ENCODE data around the gene NFIX. TPM values are rescaled to one million over a fixed set of nuclear protein-coding genes. Genes with fewer than 3 reads are reported as not detected.

Gene NFIX
- total RNA-seq, 1 donor from 2014 or later = 6.7 TPM

- H3K36me3 ChIP-seq (ENCODE audit: control insufficient read depth, insufficient read depth, low read length) = no peaks in the 10 kb centered on the region
- peaks cover 23% of the 10 kb centered on the region for H3K27me3 ChIP-seq (ENCODE audit: control insufficient read depth, insufficient read depth, low read length)
- no peak overlapping the region for H3K4me3 ChIP-seq (ENCODE audit: low read depth, low read length)
- no peak for TF ChIP-seq CTCF (IDR thresholded peaks at IDR 0.05; ENCODE audit: insufficient read depth, low read length, poor library complexity, severe bottlenecking)
- no peak for DNase-seq (ENCODE audit: low read depth)
Measured at GRCh38 chr19:12985049-12985776, 10.1 kb upstream of the NFIX start.

- no peak for TF ChIP-seq CTCF (IDR thresholded peaks at IDR 0.05; ENCODE audit: insufficient read depth, low read length, poor library complexity, severe bottlenecking)
- Histone ChIP-seq H3K27me3 (ENCODE audit: control insufficient read depth, insufficient read depth, low read length) (peaks cover 23% of the 10 kb centered on the region), H3K4me3 (ENCODE audit: low read depth, low read length) (no peak overlapping the region), H3K36me3 (ENCODE audit: control insufficient read depth, insufficient read depth, low read length) (no peaks in the 10 kb centered on the region)
- no peak for DNase-seq (ENCODE audit: low read depth)
Measured at GRCh38 chr19:12986726-12987125, 8.5 kb upstream of the NFIX start.

- H3K27me3 ChIP-seq (ENCODE audit: control insufficient read depth, insufficient read depth, low read length) = peaks cover 23% of the 10 kb centered on the region
- no peak for TF ChIP-seq CTCF (IDR thresholded peaks at IDR 0.05; ENCODE audit: insufficient read depth, low read length, poor library complexity, severe bottlenecking)
- DNase-seq (ENCODE audit: low read depth) = no peak
- H3K36me3 ChIP-seq (ENCODE audit: control insufficient read depth, insufficient read depth, low read length) = no peaks in the 10 kb centered on the region
- no peak overlapping the region for H3K4me3 ChIP-seq (ENCODE audit: low read depth, low read length)
Measured at GRCh38 chr19:12987190-12987589, 8.1 kb upstream of the NFIX start.

GRCh38 chr19:12987781-12988180 lies 7.5 kb upstream of the NFIX start:
- no peaks in the 10 kb centered on the region for H3K36me3 ChIP-seq (ENCODE audit: control insufficient read depth, insufficient read depth, low read length)
- H3K27me3 ChIP-seq (ENCODE audit: control insufficient read depth, insufficient read depth, low read length) = peaks cover 19% of the 10 kb centered on the region
- no peak overlapping the region for H3K4me3 ChIP-seq (ENCODE audit: low read depth, low read length)
- no peak for DNase-seq (ENCODE audit: low read depth)
- TF ChIP-seq CTCF (IDR thresholded peaks at IDR 0.05; ENCODE audit: insufficient read depth, low read length, poor library complexity, severe bottlenecking) = no peak

- H3K4me3 ChIP-seq (ENCODE audit: low read depth, low read length) = no peak overlapping the region
- no peak for TF ChIP-seq CTCF (IDR thresholded peaks at IDR 0.05; ENCODE audit: insufficient read depth, low read length, poor library complexity, severe bottlenecking)
Measured at GRCh38 chr19:12990431-12990830, 4.8 kb upstream of the NFIX start.

GRCh38 chr19:12990853-12991252 lies 4.4 kb upstream of the NFIX start:
- no peak overlapping the region for H3K4me3 ChIP-seq (ENCODE audit: low read depth, low read length)
- no peak for TF ChIP-seq CTCF (IDR thresholded peaks at IDR 0.05; ENCODE audit: insufficient read depth, low read length, poor library complexity, severe bottlenecking)

More at GRCh38 chr19:12990431-12990830, 4.8 kb upstream of the NFIX start:
- H3K36me3 ChIP-seq (ENCODE audit: control insufficient read depth, insufficient read depth, low read length) = no peaks in the 10 kb centered on the region
- peaks cover 11% of the 10 kb centered on the region for H3K27me3 ChIP-seq (ENCODE audit: control insufficient read depth, insufficient read depth, low read length)
- no peak for DNase-seq (ENCODE audit: low read depth)

More at GRCh38 chr19:12990853-12991252, 4.4 kb upstream of the NFIX start:
- H3K36me3 ChIP-seq (ENCODE audit: control insufficient read depth, insufficient read depth, low read length) = no peaks in the 10 kb centered on the region
- no peak for DNase-seq (ENCODE audit: low read depth)
- peaks cover 8% of the 10 kb centered on the region for H3K27me3 ChIP-seq (ENCODE audit: control insufficient read depth, insufficient read depth, low read length)
